ENCODE measurements around the gene DCTN2. TPM values are rescaled to one million over a fixed set of nuclear protein-coding genes. Genes with fewer than 3 reads are reported as not detected.
A peak's percentile ranks its signal among the peaks of the same experiment; 100 is the strongest.

The DCTN2 gene
- total RNA-seq, 1 donor from 2014 or later: 116 TPM

- H3K27ac ChIP-seq: no peak overlapping the region
- no peak for DNase-seq (ENCODE audit: low spot score in 2 of 2)
- TF ChIP-seq CTCF (IDR thresholded peaks at IDR 0.05): no peak
- H3K36me3 ChIP-seq: no peaks in the 10 kb centered on the region
- H3K4me1 ChIP-seq: peaks cover 0 to 4% of the 10 kb centered on the region in 2 donors
- no peaks in the 10 kb centered on the region for H3K27me3 ChIP-seq
- no peaks in the 10 kb centered on the region for H3K9me3 ChIP-seq
- no peak overlapping the region for H3K4me3 ChIP-seq
- intact Hi-C loops (cut with DNase I): no loop called here
These were observed 7.5 kb upstream of the DCTN2 start for GRCh38 chr12:57554453-57554852.

- H3K27ac ChIP-seq: no peak overlapping the region
- H3K36me3 ChIP-seq: no peaks in the 10 kb centered on the region
- no peak overlapping the region for H3K4me3 ChIP-seq
- H3K27me3 ChIP-seq: no peaks in the 10 kb centered on the region
- H3K9me3 ChIP-seq: no peaks in the 10 kb centered on the region
- peaks cover 0 to 4% of the 10 kb centered on the region in 2 donors for H3K4me1 ChIP-seq
- intact Hi-C loops (cut with DNase I): no loop called here
- TF ChIP-seq CTCF (IDR thresholded peaks at IDR 0.05): no peak
- no peak for DNase-seq (ENCODE audit: low spot score in 2 of 2)
These were observed 6.6 kb upstream of the DCTN2 start for GRCh38 chr12:57553343-57554202.

- Histone ChIP-seq H3K4me1 (peaks cover 0 to 4% of the 10 kb centered on the region in 2 donors), H3K4me3 (no peak overlapping the region), H3K36me3 (no peaks in the 10 kb centered on the region), H3K9me3 (no peaks in the 10 kb centered on the region), H3K27me3 (no peaks in the 10 kb centered on the region), H3K27ac (peak overlapping the region in 1 of 2 donors; percentile 16)
- DNase-seq (ENCODE audit: low spot score in 2 of 2): no peak
- intact Hi-C loops (cut with DNase I): no loop called here
- no peak for TF ChIP-seq CTCF (IDR thresholded peaks at IDR 0.05)
These were observed 5.9 kb upstream of the DCTN2 start for GRCh38 chr12:57552835-57553313.

GRCh38 chr12:57552306-57552651 lies 5.3 kb upstream of the DCTN2 start:
- no peaks in the 10 kb centered on the region for H3K9me3 ChIP-seq
- intact Hi-C loops (cut with DNase I): no loop called here
- no peaks in the 10 kb centered on the region for H3K36me3 ChIP-seq
- no peak overlapping the region for H3K4me3 ChIP-seq
- H3K27me3 ChIP-seq: no peaks in the 10 kb centered on the region
- H3K4me1 ChIP-seq: peaks cover 0 to 4% of the 10 kb centered on the region in 2 donors
- H3K27ac ChIP-seq: no peak overlapping the region
- TF ChIP-seq CTCF (IDR thresholded peaks at IDR 0.05): no peak
- no peak for DNase-seq (ENCODE audit: low spot score in 2 of 2)

GRCh38 chr12:57551637-57552305 lies 4.8 kb upstream of the DCTN2 start:
- Histone ChIP-seq H3K9me3 (no peaks in the 10 kb centered on the region), H3K4me1 (peaks cover 0 to 4% of the 10 kb centered on the region in 2 donors), H3K36me3 (no peaks in the 10 kb centered on the region), H3K27ac (no peak overlapping the region), H3K27me3 (no peaks in the 10 kb centered on the region), H3K4me3 (no peak overlapping the region)
- intact Hi-C loops (cut with DNase I): no loop called here
- no peak for TF ChIP-seq CTCF (IDR thresholded peaks at IDR 0.05)
- DNase-seq (ENCODE audit: low spot score in 2 of 2): no peak
